Measurements from ENCODE around the gene MEGF11.

Gene MEGF11

GRCh38 chr15:65953622-65954021, 299.9 kb downstream of the MEGF11 start:
- in situ Hi-C loops (cut with MboI; ENCODE audit: low pct_unique_long_range_greater_than_20kb, low sequenced_read_pairs), result no loop called here
- DNase-seq, result no peak

GRCh38 chr15:65952391-65953053, 301.0 kb downstream of the MEGF11 start:
- in situ Hi-C loops (cut with MboI; ENCODE audit: low pct_unique_long_range_greater_than_20kb, low sequenced_read_pairs), result no loop called here
- peak; percentile 58 for DNase-seq

DNA sequence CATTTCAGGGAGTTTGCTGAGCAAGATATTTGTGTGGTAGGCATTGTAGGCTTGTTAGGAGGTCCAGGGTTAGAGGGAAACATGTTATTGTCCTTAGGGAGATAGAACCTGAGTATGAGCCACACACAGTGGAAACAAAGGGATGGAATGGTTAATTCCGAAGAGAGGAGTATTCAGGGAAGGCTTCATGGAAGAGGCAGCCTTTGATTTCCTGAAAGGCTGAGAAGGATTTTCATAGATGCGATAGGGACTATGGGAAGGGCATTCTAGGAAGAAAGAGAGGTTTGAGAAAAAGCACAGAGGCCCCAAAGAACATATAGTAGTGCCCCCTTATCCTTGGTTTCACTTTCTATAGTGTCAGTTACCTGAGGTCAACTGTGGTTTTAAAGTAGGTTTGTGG, 302.5 kb downstream of the MEGF11 start:
- in situ Hi-C loops (cut with MboI; ENCODE audit: low pct_unique_long_range_greater_than_20kb, low sequenced_read_pairs), result no loop called here
- DNase-seq, result no peak

GRCh38 chr15:65949491-65949890, 304.1 kb downstream of the MEGF11 start:
- no peak for DNase-seq
- in situ Hi-C loops (cut with MboI; ENCODE audit: low pct_unique_long_range_greater_than_20kb, low sequenced_read_pairs), result no loop called here

GRCh38 chr15:65949011-65949410, 304.5 kb downstream of the MEGF11 start:
- DNase-seq, result no peak
- in situ Hi-C loops (cut with MboI; ENCODE audit: low pct_unique_long_range_greater_than_20kb, low sequenced_read_pairs), result no loop called here

DNA sequence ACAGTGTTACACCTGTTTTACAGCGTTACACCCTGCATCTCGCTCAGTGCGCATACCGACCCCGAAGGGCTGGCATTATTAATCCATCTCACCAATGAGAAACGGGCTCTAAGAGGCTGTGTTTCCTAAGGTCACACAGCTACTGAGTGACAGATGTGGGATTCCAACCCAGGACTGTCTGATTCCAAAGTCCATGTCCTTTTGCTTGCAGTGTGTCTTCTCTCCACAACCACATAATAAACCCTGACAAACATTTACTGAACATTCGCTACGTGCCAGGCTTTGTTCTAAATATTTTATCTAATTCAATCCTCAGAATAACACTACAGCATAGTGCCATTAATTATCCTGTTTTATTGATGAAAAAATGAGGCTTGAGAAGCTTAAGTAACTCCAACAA, 305.2 kb downstream of the MEGF11 start:
- no peak for DNase-seq
- in situ Hi-C loops (cut with MboI; ENCODE audit: low pct_unique_long_range_greater_than_20kb, low sequenced_read_pairs), result no loop called here

GRCh38 chr15:65947041-65947440, 306.5 kb downstream of the MEGF11 start:
- DNase-seq, result no peak
- in situ Hi-C loops (cut with MboI; ENCODE audit: low pct_unique_long_range_greater_than_20kb, low sequenced_read_pairs), result no loop called here

GRCh38 chr15:65945616-65946015, 307.9 kb downstream of the MEGF11 start:
- DNase-seq, result peak; percentile 15
- in situ Hi-C loops (cut with MboI; ENCODE audit: low pct_unique_long_range_greater_than_20kb, low sequenced_read_pairs), result no loop called here

- in situ Hi-C loops (cut with MboI; ENCODE audit: low pct_unique_long_range_greater_than_20kb, low sequenced_read_pairs), result no loop called here
- no peak for DNase-seq
These were observed 309.1 kb downstream of the MEGF11 start for GRCh38 chr15:65944404-65944803.

GRCh38 chr15:65942436-65942835, 311.1 kb downstream of the MEGF11 start:
- in situ Hi-C loops (cut with MboI; ENCODE audit: low pct_unique_long_range_greater_than_20kb, low sequenced_read_pairs), result no loop called here
- DNase-seq, result no peak

GRCh38 chr15:65940618-65940909, 313.0 kb downstream of the MEGF11 start:
- in situ Hi-C loops (cut with MboI; ENCODE audit: low pct_unique_long_range_greater_than_20kb, low sequenced_read_pairs), result no loop called here
- DNase-seq, result no peak

GRCh38 chr15:65939901-65940617, 313.5 kb downstream of the MEGF11 start:
- in situ Hi-C loops (cut with MboI; ENCODE audit: low pct_unique_long_range_greater_than_20kb, low sequenced_read_pairs), result no loop called here
- no peak for DNase-seq

GRCh38 chr15:65938604-65939003, 314.9 kb downstream of the MEGF11 start:
- in situ Hi-C loops (cut with MboI; ENCODE audit: low pct_unique_long_range_greater_than_20kb, low sequenced_read_pairs), result no loop called here
- DNase-seq, result no peak

- in situ Hi-C loops (cut with MboI; ENCODE audit: low pct_unique_long_range_greater_than_20kb, low sequenced_read_pairs), result no loop called here
- DNase-seq, result no peak
These were observed 316.1 kb downstream of the MEGF11 start for GRCh38 chr15:65937476-65937875.

DNA sequence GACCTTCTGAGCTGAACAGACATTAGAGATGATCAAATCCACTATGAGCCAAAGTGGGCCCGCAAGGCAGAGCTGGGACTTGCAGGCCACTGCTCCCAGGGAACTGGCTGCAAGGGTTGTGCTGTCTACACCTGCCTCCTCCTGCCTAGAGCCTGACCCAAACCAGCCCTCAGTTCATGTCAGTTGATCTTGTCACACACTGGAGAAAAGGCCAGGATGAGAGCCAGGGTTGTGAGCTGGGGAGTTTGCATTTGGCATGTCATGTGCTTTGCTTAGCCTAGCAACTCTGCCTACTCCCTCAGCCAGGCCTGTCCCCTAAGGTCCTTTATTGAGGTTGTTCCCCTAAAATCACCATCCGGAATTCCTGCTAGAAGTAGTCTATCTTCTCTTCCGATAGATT, 316.5 kb downstream of the MEGF11 start:
- in situ Hi-C loops (cut with MboI; ENCODE audit: low pct_unique_long_range_greater_than_20kb, low sequenced_read_pairs), result no loop called here
- DNase-seq, result no peak

DNA sequence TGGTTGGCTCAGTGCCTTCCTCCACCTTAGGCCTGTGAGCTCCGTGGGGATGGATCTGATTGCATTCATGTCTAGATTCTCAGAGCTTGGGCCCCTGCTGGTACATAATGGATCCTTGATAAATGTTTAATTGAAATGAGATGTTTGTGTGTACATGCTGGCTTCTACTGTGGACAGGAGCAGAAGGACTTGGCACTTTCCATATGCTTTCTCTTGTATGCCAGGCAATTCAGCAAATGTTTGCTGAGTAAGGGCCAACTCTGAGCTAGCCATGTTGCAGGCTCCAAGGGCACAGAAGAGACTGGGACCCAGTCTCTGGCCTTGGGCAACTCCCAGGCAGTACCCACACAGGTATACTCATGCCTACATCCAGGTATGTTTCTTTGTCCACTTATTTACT, 317.3 kb downstream of the MEGF11 start:
- in situ Hi-C loops (cut with MboI; ENCODE audit: low pct_unique_long_range_greater_than_20kb, low sequenced_read_pairs), result no loop called here
- no peak for DNase-seq

DNA sequence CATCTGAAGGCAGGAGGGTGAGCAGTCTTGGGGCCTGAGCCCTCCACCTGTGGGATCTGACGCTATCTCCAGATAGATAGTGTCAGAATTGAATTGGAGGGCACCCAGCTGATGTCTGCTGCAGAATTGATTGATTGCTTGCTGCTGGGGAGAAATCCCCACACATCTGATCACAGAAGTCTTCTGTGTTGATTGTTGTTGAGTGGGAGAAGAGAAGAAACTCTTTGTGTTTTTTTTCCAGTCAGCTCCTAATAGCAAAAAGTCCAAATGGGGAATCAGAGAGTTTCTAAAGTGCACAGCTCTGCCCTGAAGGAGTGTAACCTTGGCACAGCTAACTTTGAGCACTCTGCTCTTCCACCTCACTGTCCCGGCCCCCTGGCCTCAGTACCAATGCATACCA, 318.2 kb downstream of the MEGF11 start:
- in situ Hi-C loops (cut with MboI; ENCODE audit: low pct_unique_long_range_greater_than_20kb, low sequenced_read_pairs), result no loop called here
- DNase-seq, result no peak

DNA sequence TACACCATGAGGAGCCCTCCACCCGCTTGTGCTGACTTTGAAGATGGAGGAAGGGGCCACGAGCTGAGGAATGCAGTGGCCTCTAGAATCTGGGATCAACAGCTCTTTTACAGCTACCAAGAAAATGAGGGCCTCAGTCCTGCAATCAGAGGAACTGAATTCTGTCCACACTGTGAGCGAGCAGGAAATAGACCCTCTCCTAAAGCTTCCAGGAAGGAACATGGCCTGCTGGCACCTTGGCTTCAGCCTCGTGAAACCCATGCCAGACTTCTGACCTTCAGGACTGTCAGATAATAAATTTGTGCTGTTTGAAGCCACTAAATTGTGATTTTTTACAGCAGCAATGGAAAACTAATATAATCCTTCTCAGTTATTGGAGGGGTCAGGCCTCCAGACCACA, 322.3 kb downstream of the MEGF11 start:
- DNase-seq, result no peak
- in situ Hi-C loops (cut with MboI; ENCODE audit: low pct_unique_long_range_greater_than_20kb, low sequenced_read_pairs), result no loop called here

- in situ Hi-C loops (cut with MboI; ENCODE audit: low pct_unique_long_range_greater_than_20kb, low sequenced_read_pairs), result no loop called here
These were observed 323.4 kb downstream of the MEGF11 start for GRCh38 chr15:65930134-65930533.

GRCh38 chr15:65929573-65929972, 324.0 kb downstream of the MEGF11 start:
- in situ Hi-C loops (cut with MboI; ENCODE audit: low pct_unique_long_range_greater_than_20kb, low sequenced_read_pairs), result no loop called here
- DNase-seq, result no peak

More at GRCh38 chr15:65930134-65930533, 323.4 kb downstream of the MEGF11 start:
- no peak for DNase-seq

DNA sequence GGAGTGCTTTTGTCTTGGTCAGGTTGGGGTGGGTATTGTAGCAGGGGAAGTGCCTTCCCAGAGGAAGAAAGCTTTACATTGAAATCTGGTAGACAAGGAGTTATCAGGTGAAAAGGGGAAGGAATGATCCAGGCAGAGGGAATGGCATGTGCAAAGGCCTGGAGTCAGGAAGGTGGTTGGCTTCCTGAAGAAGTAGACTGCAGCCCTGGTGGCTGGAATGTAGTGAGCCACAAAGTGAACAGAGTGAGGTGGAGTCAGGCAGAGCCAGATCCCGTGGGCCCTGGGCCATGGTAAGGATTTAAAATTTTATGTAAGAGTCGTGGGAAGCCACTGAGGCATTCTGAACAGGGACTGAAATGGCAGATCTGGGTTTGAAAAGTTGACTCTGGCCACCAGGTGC, 326.0 kb downstream of the MEGF11 start:
- no peak for DNase-seq
- in situ Hi-C loops (cut with MboI; ENCODE audit: low pct_unique_long_range_greater_than_20kb, low sequenced_read_pairs), result no loop called here

Data from KBM-7 (cell line).